ENCODE results near the gene CUBN. TPM values are rescaled to one million over a fixed set of nuclear protein-coding genes. Genes with fewer than 3 reads are reported as not detected.

CUBN gene
- total RNA-seq, 1 experiment from 2014 or later: not detected

- no peak overlapping the region for H3K4me3 ChIP-seq (ENCODE audit: low read length)
- no peak overlapping the region for H2AFZ ChIP-seq (ENCODE audit: low read length)
- H3K9me3 ChIP-seq (ENCODE audit: low read length): no peaks in the 10 kb centered on the region
- H3K79me2 ChIP-seq (ENCODE audit: low read length): no peaks in the 10 kb centered on the region
- H3K36me3 ChIP-seq (ENCODE audit: insufficient read depth, low read length): no peaks in the 10 kb centered on the region
- no peak overlapping the region for H3K9ac ChIP-seq (ENCODE audit: low read length)
- H3K9me2 ChIP-seq (replicated peaks; ENCODE audit: insufficient read depth, low read length): no peaks in the 10 kb centered on the region
- H3K4me1 ChIP-seq (ENCODE audit: low read length): no peaks in the 10 kb centered on the region
- no peak overlapping the region for H3K27ac ChIP-seq (ENCODE audit: low read length)
- no peak overlapping the region for H3K4me2 ChIP-seq (ENCODE audit: low read depth, low read length, poor library complexity, severe bottlenecking)
- no peak for DNase-seq
- H4K20me1 ChIP-seq (ENCODE audit: insufficient read depth, low read depth, low read length): no peaks in the 10 kb centered on the region
- H3K27me3 ChIP-seq (ENCODE audit: low read length): no peaks in the 10 kb centered on the region
Measured at GRCh38 chr10:17146892-17147291, 17.3 kb upstream of the CUBN start.

DNA sequence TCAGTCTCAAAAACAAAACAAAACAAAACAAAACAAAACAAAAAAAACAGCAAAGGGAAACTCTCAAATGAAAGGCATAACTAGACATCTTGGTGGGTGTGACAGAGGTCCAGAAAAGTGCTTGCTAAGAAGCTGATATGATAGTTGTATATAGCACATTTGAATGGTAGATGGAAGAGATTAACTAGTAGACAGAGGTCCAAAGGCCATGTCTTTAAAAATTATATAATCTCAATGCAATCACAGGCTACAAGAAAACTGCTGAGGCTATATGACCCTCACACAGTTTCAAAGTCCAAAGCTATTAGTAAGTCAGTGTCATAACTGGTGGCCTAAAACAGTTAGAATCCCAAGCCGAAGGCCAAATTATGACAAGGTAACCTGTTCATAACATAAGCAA is 15.6 kb upstream of the CUBN start:
- Histone ChIP-seq H3K9ac (ENCODE audit: low read length) (no peak overlapping the region), H3K4me3 (ENCODE audit: low read length) (no peak overlapping the region), H3K79me2 (ENCODE audit: low read length) (no peaks in the 10 kb centered on the region), H2AFZ (ENCODE audit: low read length) (no peak overlapping the region), H4K20me1 (ENCODE audit: insufficient read depth, low read depth, low read length) (no peaks in the 10 kb centered on the region), H3K27me3 (ENCODE audit: low read length) (no peaks in the 10 kb centered on the region), H3K27ac (ENCODE audit: low read length) (no peak overlapping the region), H3K9me2 (replicated peaks; ENCODE audit: insufficient read depth, low read length) (no peaks in the 10 kb centered on the region), H3K36me3 (ENCODE audit: insufficient read depth, low read length) (no peaks in the 10 kb centered on the region), H3K4me2 (ENCODE audit: low read depth, low read length, poor library complexity, severe bottlenecking) (no peak overlapping the region), H3K9me3 (ENCODE audit: low read length) (no peaks in the 10 kb centered on the region), H3K4me1 (ENCODE audit: low read length) (no peaks in the 10 kb centered on the region)
- DNase-seq: no peak

GRCh38 chr10:17144757-17145156 is 15.1 kb upstream of the CUBN start:
- Histone ChIP-seq H4K20me1 (ENCODE audit: insufficient read depth, low read depth, low read length) (no peaks in the 10 kb centered on the region), H3K9ac (ENCODE audit: low read length) (no peak overlapping the region), H3K27me3 (ENCODE audit: low read length) (no peaks in the 10 kb centered on the region), H3K36me3 (ENCODE audit: insufficient read depth, low read length) (no peaks in the 10 kb centered on the region), H3K79me2 (ENCODE audit: low read length) (no peaks in the 10 kb centered on the region), H3K27ac (ENCODE audit: low read length) (no peak overlapping the region), H3K4me3 (ENCODE audit: low read length) (no peak overlapping the region), H3K4me2 (ENCODE audit: low read depth, low read length, poor library complexity, severe bottlenecking) (no peak overlapping the region), H2AFZ (ENCODE audit: low read length) (no peak overlapping the region), H3K4me1 (ENCODE audit: low read length) (no peaks in the 10 kb centered on the region), H3K9me3 (ENCODE audit: low read length) (no peaks in the 10 kb centered on the region), H3K9me2 (replicated peaks; ENCODE audit: insufficient read depth, low read length) (no peaks in the 10 kb centered on the region)
- DNase-seq: no peak

DNA sequence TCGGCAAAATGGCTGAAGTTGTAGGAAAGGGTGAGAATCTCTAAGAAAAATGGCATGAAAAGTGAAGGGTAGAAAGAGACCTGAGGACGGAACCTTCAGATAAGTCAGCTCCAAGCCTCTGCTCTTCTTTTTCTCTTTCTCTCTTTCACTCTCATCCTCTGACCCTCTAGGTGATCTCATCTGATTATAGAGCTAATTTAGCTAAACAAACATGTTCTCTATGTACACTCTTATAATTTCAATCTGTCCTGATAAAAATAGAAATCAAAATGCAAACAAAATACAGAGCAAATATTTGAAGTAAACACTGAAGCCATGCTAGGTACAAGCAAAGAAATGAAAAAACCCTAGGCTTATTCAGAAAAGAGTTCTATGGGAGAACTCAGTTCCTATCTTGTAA is 14.4 kb upstream of the CUBN start:
- no peaks in the 10 kb centered on the region for H3K36me3 ChIP-seq (ENCODE audit: insufficient read depth, low read length)
- no peaks in the 10 kb centered on the region for H3K4me1 ChIP-seq (ENCODE audit: low read length)
- no peaks in the 10 kb centered on the region for H3K27me3 ChIP-seq (ENCODE audit: low read length)
- no peak overlapping the region for H2AFZ ChIP-seq (ENCODE audit: low read length)
- H3K79me2 ChIP-seq (ENCODE audit: low read length): no peaks in the 10 kb centered on the region
- H4K20me1 ChIP-seq (ENCODE audit: insufficient read depth, low read depth, low read length): no peaks in the 10 kb centered on the region
- no peak overlapping the region for H3K9ac ChIP-seq (ENCODE audit: low read length)
- H3K4me3 ChIP-seq (ENCODE audit: low read length): no peak overlapping the region
- no peaks in the 10 kb centered on the region for H3K9me2 ChIP-seq (replicated peaks; ENCODE audit: insufficient read depth, low read length)
- H3K27ac ChIP-seq (ENCODE audit: low read length): no peak overlapping the region
- DNase-seq: no peak
- no peaks in the 10 kb centered on the region for H3K9me3 ChIP-seq (ENCODE audit: low read length)
- H3K4me2 ChIP-seq (ENCODE audit: low read depth, low read length, poor library complexity, severe bottlenecking): no peak overlapping the region

GRCh38 chr10:17143055-17143690 is 13.6 kb upstream of the CUBN start:
- H3K9me2 ChIP-seq (replicated peaks; ENCODE audit: insufficient read depth, low read length): no peaks in the 10 kb centered on the region
- H2AFZ ChIP-seq (ENCODE audit: low read length): no peak overlapping the region
- DNase-seq: no peak
- H3K4me1 ChIP-seq (ENCODE audit: low read length): no peaks in the 10 kb centered on the region
- H3K9me3 ChIP-seq (ENCODE audit: low read length): no peaks in the 10 kb centered on the region
- H3K4me3 ChIP-seq (ENCODE audit: low read length): no peak overlapping the region
- H3K4me2 ChIP-seq (ENCODE audit: low read depth, low read length, poor library complexity, severe bottlenecking): no peak overlapping the region
- H3K27me3 ChIP-seq (ENCODE audit: low read length): no peaks in the 10 kb centered on the region
- no peaks in the 10 kb centered on the region for H3K36me3 ChIP-seq (ENCODE audit: insufficient read depth, low read length)
- no peaks in the 10 kb centered on the region for H4K20me1 ChIP-seq (ENCODE audit: insufficient read depth, low read depth, low read length)
- no peak overlapping the region for H3K27ac ChIP-seq (ENCODE audit: low read length)
- no peak overlapping the region for H3K9ac ChIP-seq (ENCODE audit: low read length)
- H3K79me2 ChIP-seq (ENCODE audit: low read length): no peaks in the 10 kb centered on the region

DNA sequence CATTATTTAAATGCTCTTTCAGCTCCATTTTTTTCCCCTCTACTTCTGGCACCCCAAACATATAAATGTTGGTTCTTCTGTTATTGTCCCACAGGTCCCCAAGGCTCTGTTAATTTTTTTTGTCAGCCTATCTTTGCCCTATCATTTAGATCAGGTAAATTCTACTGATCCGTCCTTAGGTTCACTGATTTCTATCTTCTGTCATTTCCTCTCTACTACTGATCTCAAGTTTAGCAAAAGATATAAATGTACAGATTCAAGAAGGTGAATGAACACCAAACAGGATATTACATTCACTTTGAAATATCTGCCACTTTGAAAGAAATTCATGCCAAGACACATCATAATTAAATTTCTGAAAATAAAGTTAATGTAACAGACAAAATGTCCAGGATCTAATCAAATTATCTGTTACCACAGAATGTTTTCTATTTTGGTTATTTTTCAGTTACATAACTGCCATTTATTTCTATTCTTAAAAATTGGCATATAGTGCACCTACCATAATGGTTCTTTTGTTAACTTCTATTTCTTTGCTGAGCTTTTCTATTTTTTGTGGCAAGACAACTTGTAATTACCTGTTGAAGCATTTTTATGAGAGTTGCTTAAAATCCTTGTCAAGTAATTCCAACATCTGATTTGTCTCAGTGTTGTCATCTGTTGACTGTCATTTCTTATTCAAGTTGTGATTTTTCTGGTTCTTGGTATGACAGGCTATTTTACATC is 12.1 kb upstream of the CUBN start:
- H3K4me2 ChIP-seq (ENCODE audit: low read depth, low read length, poor library complexity, severe bottlenecking): no peak overlapping the region
- H3K79me2 ChIP-seq (ENCODE audit: low read length): no peaks in the 10 kb centered on the region
- H3K27ac ChIP-seq (ENCODE audit: low read length): no peak overlapping the region
- no peak overlapping the region for H3K4me3 ChIP-seq (ENCODE audit: low read length)
- H3K9me2 ChIP-seq (replicated peaks; ENCODE audit: insufficient read depth, low read length): no peaks in the 10 kb centered on the region
- H3K36me3 ChIP-seq (ENCODE audit: insufficient read depth, low read length): no peaks in the 10 kb centered on the region
- H3K9ac ChIP-seq (ENCODE audit: low read length): no peak overlapping the region
- no peak overlapping the region for H2AFZ ChIP-seq (ENCODE audit: low read length)
- H3K27me3 ChIP-seq (ENCODE audit: low read length): no peaks in the 10 kb centered on the region
- H4K20me1 ChIP-seq (ENCODE audit: insufficient read depth, low read depth, low read length): no peaks in the 10 kb centered on the region
- H3K4me1 ChIP-seq (ENCODE audit: low read length): no peaks in the 10 kb centered on the region
- H3K9me3 ChIP-seq (ENCODE audit: low read length): no peaks in the 10 kb centered on the region
- DNase-seq: no peak

GRCh38 chr10:17140386-17140761 is 10.8 kb upstream of the CUBN start:
- Histone ChIP-seq H3K4me3 (ENCODE audit: low read length) (no peak overlapping the region), H3K79me2 (ENCODE audit: low read length) (no peaks in the 10 kb centered on the region), H3K9ac (ENCODE audit: low read length) (no peak overlapping the region), H2AFZ (ENCODE audit: low read length) (no peak overlapping the region), H3K4me1 (ENCODE audit: low read length) (no peaks in the 10 kb centered on the region), H3K27ac (ENCODE audit: low read length) (no peak overlapping the region), H3K9me2 (replicated peaks; ENCODE audit: insufficient read depth, low read length) (no peaks in the 10 kb centered on the region), H3K36me3 (ENCODE audit: insufficient read depth, low read length) (no peaks in the 10 kb centered on the region), H3K27me3 (ENCODE audit: low read length) (no peaks in the 10 kb centered on the region), H3K4me2 (ENCODE audit: low read depth, low read length, poor library complexity, severe bottlenecking) (no peak overlapping the region), H3K9me3 (ENCODE audit: low read length) (no peaks in the 10 kb centered on the region), H4K20me1 (ENCODE audit: insufficient read depth, low read depth, low read length) (no peaks in the 10 kb centered on the region)
- no peak for DNase-seq

GRCh38 chr10:17138460-17139042 is 8.9 kb upstream of the CUBN start:
- H3K27ac ChIP-seq (ENCODE audit: low read length): no peak overlapping the region
- no peak for DNase-seq
- no peak overlapping the region for H3K9ac ChIP-seq (ENCODE audit: low read length)
- no peak overlapping the region for H3K4me2 ChIP-seq (ENCODE audit: low read depth, low read length, poor library complexity, severe bottlenecking)
- H3K36me3 ChIP-seq (ENCODE audit: insufficient read depth, low read length): no peaks in the 10 kb centered on the region
- H2AFZ ChIP-seq (ENCODE audit: low read length): no peak overlapping the region
- H3K9me2 ChIP-seq (replicated peaks; ENCODE audit: insufficient read depth, low read length): no peaks in the 10 kb centered on the region
- H3K4me1 ChIP-seq (ENCODE audit: low read length): no peaks in the 10 kb centered on the region
- no peaks in the 10 kb centered on the region for H4K20me1 ChIP-seq (ENCODE audit: insufficient read depth, low read depth, low read length)
- H3K4me3 ChIP-seq (ENCODE audit: low read length): no peak overlapping the region
- H3K79me2 ChIP-seq (ENCODE audit: low read length): no peaks in the 10 kb centered on the region
- no peaks in the 10 kb centered on the region for H3K27me3 ChIP-seq (ENCODE audit: low read length)
- no peaks in the 10 kb centered on the region for H3K9me3 ChIP-seq (ENCODE audit: low read length)
